HG03039 (cell line): ENCODE measurements around the gene MYT1.

Experiments
- ATAC-seq: cut with Tn5 transposase; IDR thresholded peaks from one replicate; pipeline ENCODE4 v1.9.1; 2021; ENCODE audit warnings: mild to moderate bottlenecking, moderate library complexity; ENCODE audit not compliant: unreplicated experiment

The MYT1 gene

DNA sequence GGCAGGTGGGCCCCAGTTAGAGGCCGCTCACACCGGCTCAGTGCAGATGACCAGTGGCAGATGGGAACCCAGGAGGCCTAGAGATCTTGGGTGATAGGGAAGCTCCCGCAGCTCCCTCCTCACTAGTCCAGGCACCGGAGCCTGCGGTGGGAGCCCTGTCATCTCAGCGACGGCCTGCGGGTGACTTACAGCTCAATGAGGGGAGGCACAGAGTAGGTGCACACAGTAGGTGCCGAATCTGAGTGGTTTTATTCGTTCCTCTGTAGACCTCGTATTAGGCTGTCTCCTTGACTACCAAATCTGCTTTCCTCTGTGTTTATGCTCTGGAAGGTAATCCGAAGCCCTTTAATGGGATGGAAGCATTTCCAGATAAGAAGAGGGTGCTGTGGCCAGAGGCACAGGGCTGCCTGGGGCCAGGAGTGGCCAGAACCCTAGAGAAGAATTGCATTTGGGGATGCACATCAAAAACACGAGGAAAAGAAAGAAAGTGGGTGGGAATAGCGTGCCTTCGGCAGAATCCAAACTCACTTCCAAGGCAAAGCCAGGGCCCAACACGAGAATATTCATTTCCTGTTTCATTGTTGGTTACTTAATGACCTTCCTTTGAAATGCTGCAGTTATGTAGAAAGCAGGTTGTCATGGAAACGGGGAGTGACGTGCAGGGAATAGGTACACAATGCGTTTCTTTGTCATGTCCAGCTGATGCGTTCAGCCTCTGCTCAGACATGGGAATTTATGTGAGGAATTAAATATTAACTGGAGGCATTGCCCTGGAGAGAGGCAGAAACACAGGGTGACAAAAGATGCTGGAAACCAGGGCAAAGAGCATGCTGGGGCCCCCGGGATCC, 24.7 kb downstream of the MYT1 start:
- no peak for ATAC-seq

DNA sequence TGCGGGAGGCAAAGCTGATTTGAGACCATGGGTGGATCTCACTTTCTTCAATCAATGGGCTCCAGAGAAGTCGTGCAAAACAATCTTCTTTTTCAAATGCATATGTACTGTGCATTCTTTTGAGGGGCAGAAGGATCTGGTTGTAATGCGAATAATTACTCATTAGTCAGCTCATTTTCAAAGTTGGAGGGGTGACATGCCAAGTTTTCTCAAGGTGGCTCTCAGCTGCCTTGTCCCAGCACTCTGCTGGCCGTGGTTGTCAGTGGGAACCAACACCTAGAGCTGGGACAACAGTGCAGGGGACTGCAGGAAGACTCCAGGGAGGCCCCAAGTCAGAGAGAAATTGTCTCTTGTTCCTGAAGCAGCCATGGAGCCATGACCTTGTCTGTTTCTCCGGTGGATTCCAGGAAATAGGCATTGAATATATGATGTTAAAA, 25.3 kb downstream of the MYT1 start:
- ATAC-seq: no peak

DNA sequence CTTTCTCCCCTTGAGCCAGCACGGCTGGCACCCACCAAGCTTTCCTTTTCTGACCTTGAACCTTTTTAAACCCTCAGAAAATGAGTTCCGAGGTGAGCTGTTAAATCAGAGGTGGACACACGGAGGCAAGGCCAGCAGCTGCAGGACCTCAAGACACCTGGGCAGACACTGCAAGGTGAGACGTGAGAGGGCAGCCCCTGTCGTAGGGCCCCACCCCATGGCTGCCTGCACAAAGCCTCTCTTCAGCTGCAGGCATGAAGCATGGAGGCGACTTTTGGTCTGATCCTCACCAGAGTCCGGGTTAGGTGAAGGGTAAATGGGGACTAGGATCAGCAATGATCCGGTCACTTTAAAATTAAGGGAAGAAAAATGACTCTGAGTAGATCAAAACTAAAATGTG, 25.7 kb downstream of the MYT1 start:
- no peak for ATAC-seq

DNA sequence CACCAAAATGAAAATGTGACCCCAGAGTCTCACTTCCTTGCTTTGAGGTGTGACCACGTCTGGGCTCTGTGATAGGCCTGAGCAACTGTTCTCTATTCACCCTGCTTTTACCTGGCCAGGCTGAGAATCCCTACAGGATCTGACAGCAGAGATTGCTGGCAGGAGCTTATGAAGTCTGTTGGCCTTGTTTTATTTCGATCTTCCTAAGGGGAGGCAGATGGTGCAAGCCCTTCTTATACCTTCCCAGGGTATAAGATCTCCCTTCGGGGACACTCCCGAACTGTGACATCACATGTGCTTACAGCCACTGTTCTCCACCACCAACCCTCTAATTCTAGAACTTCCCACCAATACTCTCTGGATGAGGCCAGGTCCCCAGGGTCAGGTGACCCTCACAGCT, 26.8 kb downstream of the MYT1 start:
- no peak for ATAC-seq

DNA sequence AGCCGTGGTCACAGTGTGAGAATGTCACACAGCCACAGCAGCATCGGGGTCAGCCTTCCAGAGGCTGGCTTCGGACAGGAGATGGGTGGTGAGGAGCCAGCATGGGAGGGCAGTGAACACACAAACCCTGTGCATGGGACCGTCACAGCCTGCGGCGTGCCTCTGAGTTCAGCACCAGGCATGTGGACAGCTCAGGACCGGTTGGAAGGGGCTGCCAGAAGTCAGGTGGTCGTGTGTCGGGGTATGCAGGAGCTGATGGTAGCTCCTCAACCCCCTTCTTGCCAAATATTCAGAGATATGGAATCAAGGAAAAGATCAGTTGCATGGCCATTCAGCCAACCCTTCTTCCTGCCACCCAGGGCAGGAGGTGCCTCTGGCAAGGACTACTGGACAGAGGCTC, 28.2 kb downstream of the MYT1 start:
- ATAC-seq: no peak

DNA sequence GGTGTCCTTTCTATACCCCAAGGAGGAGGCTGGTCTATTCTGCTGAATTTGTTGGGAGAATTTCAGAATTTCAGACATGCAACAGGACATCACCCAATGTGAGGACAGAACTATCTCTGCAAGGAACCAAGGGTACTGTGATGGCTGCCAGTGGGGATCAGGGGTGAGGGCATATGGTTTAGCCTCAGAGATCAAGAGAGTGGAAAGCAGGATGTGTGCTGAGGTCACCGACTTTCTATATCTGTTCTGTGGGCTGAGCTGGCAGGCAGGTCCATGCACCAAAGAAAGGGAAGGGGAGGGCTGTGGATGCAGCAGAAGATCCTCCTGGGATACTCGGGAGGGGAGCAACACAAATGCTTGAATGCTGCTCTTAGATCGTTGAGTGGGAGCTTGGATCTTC, 28.8 kb downstream of the MYT1 start:
- ATAC-seq: no peak

DNA sequence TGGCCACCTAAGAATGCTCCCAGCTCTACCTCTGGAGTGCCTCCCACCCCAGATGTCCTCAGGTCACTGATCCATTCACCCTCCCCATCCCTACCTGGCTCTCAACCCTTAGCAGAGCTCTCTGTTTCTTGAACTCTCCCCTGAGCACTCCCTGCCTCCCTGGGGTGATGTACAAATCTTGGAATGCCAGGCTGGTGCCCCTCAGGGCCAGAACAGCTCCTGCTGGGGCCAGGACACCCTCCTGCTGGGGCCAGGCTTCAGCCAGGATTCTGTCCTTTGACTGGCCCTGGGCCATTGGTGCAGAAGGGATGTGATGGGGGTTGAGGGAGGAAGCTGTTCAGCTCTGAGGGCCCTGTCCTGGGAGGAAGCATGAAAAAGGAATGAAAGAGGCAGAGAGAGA, 30.0 kb downstream of the MYT1 start:
- ATAC-seq: no peak

DNA sequence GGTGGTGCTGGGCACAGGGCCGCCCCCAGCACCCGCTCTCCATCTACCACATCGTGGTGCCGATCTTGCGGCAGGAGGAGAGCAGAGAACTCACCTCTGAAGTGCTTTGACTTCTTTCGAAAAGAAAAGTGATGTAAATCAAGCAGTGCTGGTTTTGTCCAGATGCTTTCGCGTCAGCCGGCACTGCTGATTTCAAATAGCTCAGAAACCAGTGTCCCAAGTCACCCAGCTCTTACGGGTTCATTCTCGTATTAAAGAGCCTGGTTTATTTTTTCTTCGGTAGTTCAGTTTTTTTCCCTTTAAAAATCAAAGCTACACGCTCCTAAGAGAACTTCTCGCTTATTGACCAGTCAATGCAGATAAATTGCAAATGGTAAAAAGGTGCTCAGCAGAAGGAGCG, 32.1 kb downstream of the MYT1 start:
- ATAC-seq: no peak

DNA sequence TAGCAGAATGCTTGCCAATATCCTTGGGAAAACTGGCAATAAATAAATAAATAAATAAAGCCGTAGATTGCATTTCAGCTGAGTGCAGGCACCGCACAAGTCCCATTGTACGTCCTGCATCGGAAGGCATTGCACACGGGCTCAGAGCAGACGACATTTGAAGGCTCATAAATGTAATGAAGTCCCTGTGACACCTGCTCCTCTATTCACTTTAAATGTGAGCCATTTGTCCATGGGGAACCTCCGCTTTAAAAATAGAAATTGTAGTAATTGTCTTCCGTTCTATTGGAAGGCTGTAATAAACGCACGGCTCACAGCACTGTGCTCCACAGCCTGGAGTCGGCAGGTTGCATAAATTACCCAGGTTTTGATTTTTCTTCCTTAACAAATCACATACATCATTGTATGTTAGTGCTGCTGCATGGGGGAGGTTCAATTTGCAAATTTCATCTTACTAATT, 32.6 kb downstream of the MYT1 start:
- no peak for ATAC-seq

DNA sequence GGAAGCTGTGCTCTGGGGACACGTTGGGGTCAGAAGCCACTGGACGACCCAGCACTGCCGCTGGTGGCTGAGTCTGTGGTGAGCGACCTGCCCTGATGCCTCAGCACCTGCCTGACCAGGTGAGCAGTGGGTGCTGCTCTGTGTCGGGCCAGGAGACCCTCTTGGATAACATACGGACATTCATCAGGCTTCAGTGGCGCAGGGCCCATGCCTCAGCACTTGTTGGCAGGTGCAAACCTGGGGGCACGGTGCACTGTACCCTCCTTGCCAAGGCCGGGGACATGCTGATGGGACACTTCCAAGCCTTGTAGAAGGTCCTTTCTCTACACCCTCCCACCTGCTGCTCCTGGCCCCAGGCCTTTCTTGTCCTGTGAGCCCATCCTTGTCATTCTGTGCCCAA, 34.1 kb downstream of the MYT1 start:
- ATAC-seq: no peak

DNA sequence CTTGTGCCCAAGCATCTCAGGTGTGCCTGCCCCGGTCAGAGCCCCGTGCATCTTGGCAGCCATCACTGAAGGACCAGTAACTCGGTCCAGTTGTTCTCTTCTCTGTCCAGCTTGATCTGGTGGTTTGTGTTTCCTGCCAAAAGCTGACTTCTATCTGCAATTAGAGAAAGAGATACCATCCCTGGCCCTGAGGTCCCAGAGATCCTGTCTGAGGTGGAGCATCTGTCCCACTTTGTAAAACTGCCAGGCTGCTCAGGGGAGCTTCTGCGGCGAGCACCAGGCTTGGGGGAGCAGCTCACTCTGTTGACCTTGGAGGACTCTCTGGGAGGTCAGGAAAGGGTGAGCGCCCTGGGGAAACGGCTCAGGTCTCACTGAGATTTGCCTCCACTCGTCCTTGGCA, 35.1 kb downstream of the MYT1 start:
- ATAC-seq: no peak

DNA sequence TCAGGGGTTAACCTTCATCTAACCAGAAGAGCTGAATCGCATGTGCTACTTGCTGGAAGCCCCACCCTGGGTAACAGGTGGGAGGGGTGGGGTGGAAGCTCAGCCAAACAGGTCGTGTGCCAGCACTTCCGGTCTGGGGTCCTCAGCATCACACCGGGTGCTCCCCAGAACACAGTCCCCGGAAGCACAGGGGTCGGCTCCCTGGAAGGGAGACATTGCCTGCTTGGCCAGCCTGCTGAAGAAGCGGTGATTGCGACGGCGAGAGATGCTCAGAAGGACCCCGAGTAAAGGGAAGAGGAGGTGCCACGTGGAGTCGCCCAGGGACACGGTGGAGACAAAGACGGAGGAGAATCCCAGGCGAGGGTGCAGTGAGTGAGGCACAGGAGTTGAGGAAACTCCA, 36.5 kb downstream of the MYT1 start:
- no peak for ATAC-seq

DNA sequence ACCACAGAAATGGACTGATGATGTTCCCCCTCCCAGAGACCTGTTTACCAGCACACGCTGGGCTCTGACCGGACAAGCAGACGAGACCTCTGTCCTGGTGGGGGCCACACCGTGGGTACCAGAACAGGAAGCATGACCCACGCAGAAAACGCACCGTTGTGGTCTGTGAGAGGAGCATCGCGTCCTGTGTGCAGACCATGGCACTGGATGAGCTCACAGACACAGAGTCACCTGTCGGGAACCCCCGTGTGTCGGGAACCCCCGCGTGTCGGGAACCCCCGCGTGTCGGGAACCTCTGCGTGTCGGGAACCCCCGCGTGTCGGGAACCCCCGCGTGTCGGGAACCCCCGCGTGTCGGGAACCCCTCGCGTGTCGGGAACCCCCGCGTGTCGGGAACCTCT, 37.4 kb downstream of the MYT1 start:
- no peak for ATAC-seq

DNA sequence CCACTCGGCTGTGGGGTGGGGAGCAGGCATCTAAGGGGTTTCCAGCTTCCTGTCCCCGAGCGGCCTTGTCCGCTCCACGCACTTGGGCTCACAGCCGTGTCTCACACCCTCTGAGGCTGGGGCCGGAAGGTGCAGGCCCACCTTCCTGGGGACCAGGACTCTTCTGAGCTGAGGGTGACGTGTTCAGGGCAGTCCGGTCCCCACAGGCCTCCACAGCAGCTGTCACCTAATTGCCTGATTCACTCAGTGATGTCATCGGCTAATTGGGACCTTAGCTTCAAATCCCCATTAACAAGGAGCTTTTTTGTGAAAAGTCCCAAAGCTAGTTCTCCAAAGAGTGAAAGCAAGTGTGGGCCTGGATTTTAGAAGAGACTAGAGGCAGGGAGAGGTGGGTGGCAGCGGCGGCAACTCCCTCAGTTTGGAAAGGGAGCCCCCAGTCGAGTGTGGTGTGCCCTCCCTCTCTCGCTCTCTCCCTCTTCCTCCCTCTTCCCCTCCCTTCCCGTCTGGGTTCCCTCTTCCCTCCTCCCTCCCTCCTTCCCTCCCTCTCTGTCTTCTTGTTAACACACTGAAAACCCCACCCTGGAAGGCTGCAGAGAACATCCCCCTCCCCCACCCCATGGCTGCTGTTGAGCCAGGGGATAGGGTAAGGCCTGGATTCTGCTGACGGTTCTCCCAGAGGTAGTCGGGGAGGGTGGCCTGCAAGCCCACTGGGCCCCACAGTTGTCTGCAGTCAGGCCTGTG, 39.0 kb downstream of the MYT1 start:
- ATAC-seq: no peak

DNA sequence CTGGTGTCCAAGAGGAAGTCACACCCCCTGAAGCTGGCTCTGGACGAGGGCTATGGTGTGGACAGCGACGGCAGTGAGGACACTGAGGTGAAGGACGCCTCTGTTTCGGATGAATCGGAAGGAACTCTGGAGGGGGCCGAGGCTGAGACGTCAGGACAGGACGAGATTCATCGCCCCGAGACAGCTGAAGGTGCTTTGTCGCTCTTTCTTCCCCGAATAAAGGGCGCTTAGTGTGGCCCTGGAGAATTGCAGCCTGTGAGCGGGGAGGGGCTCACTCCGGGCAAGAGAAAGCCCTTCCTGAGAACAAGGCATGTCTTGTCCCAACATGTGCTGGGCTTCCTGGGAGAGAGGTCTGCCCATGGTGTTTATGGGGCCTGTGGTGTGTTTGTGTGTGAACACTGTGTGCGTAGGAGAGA, 41.4 kb downstream of the MYT1 start:
- no peak for ATAC-seq

DNA sequence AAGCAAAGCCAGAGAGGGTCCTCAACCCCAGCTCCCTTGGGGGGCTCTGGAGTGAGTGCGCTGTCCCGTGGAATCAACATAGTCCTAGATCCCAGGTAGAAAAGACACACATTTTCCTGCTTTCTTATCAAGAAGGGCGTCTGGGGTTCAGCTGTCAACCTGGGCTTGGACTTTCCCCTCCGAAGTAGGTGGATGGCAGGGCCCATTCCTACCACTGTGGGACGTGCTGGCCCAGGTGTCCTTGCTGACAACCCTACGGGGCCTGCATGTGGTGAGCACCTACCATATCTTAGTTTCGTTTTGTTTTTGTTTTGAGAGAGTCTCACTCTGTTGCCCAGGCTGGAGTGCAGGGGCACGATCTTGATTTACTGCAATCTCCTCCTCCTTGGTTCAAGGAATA, 42.4 kb downstream of the MYT1 start:
- no peak for ATAC-seq

DNA sequence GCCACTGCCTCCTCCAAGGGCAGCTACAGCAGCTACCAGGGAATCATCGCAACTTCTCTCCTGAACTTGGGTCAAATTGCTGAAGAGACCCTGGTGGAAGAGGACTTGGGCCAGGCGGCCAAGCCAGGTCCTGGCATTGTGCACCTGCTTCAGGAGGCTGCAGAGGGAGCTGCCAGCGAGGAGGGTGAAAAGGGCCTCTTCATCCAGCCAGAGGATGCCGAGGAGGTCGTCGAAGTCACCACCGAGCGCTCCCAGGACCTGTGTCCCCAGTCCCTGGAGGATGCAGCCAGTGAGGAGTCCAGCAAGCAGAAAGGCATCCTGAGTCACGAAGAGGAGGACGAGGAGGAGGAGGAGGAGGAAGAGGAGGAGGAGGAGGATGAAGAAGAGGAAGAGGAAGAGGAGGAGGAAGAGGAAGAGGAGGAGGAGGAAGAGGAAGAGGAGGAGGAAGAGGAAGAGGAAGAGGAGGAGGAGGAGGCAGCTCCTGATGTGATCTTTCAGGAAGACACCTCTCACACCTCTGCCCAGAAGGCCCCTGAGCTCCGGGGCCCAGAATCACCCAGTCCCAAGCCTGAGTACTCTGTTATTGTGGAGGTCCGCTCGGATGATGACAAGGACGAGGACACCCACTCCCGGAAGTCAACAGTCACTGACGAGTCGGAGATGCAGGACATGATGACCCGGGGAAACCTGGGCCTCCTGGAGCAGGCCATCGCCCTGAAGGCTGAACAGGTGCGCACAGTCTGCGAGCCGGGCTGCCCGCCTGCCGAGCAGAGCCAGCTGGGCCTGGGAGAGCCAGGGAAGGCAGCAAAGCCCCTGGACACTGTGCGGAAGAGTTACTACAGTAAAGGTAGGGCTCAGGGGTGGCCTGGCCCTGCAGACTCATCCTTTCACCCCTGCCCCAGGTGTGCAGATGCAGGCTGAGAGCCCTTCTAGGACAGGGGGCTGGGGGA, 43.7 kb downstream of the MYT1 start:
- ATAC-seq: no peak

DNA sequence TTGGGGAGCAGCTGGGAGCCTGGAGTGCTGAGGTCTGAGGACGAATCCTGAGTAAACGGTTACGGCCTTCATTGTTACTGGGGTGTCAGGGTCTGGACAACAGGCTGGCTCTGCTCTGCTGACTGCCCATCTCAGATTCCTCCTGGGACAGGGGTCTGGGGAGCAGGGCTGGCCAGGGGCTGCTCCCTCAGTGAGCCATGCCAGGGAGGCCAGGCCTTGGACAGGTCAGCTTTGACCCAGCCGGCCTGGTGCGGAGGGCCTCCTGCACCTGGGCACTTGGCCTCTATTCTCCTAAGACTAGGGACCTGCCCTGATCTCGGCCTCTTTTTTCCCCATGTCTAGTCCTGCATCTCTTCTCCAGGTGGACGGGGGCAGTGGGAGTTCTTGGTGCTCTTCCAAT, 44.9 kb downstream of the MYT1 start:
- no peak for ATAC-seq

DNA sequence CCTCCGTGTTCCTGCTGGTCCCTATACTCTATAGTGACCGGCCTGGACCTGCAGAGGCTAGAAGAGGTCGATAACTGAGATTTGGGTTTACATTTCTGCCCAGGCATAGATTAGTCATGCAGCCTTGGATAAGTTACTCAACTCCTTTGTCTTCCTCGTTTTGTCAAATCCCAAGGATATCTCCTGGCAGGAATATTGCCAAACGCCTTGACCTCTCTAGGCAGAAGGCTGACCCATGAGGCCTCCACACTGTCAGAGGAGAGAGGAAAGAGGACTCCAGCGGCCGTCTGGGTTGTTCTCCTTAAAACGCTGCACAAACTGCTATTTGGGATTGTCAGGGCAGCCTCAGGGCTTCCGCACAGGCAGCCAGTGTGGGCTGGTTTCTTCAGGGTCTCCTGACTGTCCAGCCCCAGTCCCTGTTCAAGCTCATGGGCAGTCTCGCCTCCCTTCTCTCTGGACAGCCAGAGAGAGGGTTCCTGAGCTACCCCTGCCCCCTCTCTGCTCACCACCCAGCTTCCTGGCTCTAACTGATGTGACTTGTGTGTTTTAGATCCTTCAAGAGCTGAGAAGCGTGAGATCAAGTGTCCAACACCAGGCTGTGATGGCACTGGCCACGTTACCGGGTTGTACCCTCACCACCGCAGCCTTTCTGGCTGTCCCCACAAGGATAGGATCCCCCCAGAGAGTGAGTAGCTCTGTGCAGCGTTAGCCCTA, 46.6 kb downstream of the MYT1 start:
- ATAC-seq: no peak

DNA sequence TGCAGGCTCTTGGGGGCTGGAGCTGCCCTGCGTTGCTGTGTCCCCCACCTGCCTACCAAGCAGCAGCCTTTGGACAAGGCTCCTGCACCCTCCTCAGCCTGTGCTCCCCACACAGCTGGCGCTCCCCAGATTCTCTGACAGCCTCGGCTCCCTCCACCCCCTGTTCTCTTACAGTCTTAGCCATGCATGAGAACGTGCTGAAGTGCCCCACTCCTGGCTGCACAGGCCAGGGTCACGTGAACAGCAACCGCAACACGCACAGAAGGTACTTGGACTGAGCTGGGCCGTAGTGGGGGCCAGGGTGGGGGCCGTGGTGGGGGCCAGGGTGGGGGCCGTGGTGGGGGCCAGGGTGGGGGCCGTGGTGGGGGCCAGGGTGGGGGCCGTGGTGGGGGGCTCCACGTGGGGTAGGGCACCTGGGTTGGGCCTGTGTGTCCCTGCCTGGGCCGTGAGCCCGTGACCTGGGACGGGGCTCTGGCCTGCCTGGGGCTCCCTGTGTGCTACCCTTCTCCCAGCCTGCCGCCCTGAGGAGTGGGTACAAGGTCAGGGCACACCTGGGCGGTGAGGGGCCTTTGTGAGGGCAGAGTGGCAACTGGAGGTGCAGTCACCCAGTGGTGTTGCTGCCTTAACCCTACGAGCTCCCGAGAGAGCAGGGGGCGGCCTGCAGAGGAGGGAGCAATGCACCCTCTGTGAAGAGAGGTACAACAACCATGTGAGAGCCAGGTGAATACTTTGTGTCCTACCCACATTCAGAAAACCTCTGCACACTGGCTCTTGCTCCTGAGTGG, 47.8 kb downstream of the MYT1 start:
- ATAC-seq: no peak
